HG03558 (cell line): ENCODE results near the gene MED20.

Experiments
- ATAC-seq: cut with Tn5 transposase; IDR thresholded peaks from one replicate; pipeline ENCODE4 v1.9.1; 2021; ENCODE audit warnings: moderate number of reproducible peaks; ENCODE audit not compliant: unreplicated experiment; ENCODE audit errors: extremely low read depth

Gene MED20

DNA sequence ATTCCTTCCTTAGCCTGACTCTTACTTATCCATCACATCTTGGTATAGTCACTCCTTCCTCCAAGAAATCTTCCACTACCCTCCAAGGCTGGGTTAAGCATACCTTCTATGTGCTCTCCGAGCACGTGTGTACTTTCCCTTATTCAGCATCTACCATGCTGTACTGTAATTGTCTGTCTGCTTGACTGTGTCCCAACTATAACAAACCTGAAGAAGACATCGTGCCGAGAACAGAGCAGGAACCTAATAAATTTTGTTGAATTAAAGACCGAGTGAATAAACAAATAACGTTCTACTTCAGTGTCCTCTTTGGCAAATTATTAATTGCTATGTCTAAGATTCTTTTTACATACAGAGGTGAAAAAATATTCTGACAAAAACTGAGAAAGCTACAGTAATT, 61.6 kb downstream of the MED20 start:
- ATAC-seq = no peak

- no peak for ATAC-seq
Measured at GRCh38 chr6:41858703-41859102, 62.2 kb downstream of the MED20 start.
